ENCODE measurements around the gene CAV1.

GRCh38 chr7:116530107-116530820 is 5.4 kb downstream of the CAV1 start:
- TF ChIP-seq, protein P1, sequence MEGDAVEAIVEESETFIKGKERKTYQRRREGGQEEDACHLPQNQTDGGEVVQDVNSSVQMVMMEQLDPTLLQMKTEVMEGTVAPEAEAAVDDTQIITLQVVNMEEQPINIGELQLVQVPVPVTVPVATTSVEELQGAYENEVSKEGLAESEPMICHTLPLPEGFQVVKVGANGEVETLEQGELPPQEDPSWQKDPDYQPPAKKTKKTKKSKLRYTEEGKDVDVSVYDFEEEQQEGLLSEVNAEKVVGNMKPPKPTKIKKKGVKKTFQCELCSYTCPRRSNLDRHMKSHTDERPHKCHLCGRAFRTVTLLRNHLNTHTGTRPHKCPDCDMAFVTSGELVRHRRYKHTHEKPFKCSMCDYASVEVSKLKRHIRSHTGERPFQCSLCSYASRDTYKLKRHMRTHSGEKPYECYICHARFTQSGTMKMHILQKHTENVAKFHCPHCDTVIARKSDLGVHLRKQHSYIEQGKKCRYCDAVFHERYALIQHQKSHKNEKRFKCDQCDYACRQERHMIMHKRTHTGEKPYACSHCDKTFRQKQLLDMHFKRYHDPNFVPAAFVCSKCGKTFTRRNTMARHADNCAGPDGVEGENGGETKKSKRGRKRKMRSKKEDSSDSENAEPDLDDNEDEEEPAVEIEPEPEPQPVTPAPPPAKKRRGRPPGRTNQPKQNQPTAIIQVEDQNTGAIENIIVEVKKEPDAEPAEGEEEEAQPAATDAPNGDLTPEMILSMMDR (conservative IDR thresholded peaks at IDR 0.05), result no peak
- TF ChIP-seq ZFX (IDR thresholded peaks at IDR 0.05), result no peak
